ENCODE results near the gene TNIK. TPM values are rescaled to one million over a fixed set of nuclear protein-coding genes. Genes with fewer than 3 reads are reported as not detected.

Gene TNIK
- total RNA-seq, 2 donors from 2014 or later: 5.6 to 47.1 TPM

- peaks cover 5% of the 10 kb centered on the region for H3K27me3 ChIP-seq (replicated peaks; ENCODE audit: insufficient read depth)
- H3K4me3 ChIP-seq: no peak overlapping the region
- no peaks in the 10 kb centered on the region for H3K36me3 ChIP-seq
- TF ChIP-seq POLR2AphosphoS5 (IDR thresholded peaks at IDR 0.05) (no peak), CTCF (IDR thresholded peaks at IDR 0.05) (no peak), POLR2A (IDR thresholded peaks at IDR 0.05) (no peak)
- H3K27ac ChIP-seq: no peak overlapping the region
- WGBS: 88% methylated on average over 2 of the region's 2 CpGs
- no peaks in the 10 kb centered on the region for H3K9me3 ChIP-seq
- intact Hi-C loops (cut with DNase I): no loop called here
- DNase-seq (ENCODE audit: low spot score): no peak
- peaks cover 3% of the 10 kb centered on the region for H3K4me1 ChIP-seq (replicated peaks)
These were observed 117.3 kb downstream of the TNIK start for GRCh38 chr3:171342783-171343420.

- peaks cover 3% of the 10 kb centered on the region for H3K4me1 ChIP-seq (replicated peaks)
- TF ChIP-seq CTCF (IDR thresholded peaks at IDR 0.05) (no peak), POLR2A (IDR thresholded peaks at IDR 0.05) (no peak), POLR2AphosphoS5 (IDR thresholded peaks at IDR 0.05) (no peak)
- 79% methylated on average over 1 of the region's 1 CpG for WGBS
- H3K27me3 ChIP-seq (replicated peaks; ENCODE audit: insufficient read depth): peaks cover 5% of the 10 kb centered on the region
- intact Hi-C loops (cut with DNase I): no loop called here
- H3K36me3 ChIP-seq: no peaks in the 10 kb centered on the region
- no peak overlapping the region for H3K27ac ChIP-seq
- no peak overlapping the region for H3K4me3 ChIP-seq
- no peak for DNase-seq (ENCODE audit: low spot score)
- no peaks in the 10 kb centered on the region for H3K9me3 ChIP-seq
These were observed 118.0 kb downstream of the TNIK start for GRCh38 chr3:171342200-171342599.

GRCh38 chr3:171340434-171340833 lies 119.8 kb downstream of the TNIK start:
- no peak overlapping the region for H3K4me3 ChIP-seq
- TF ChIP-seq POLR2A (IDR thresholded peaks at IDR 0.05): no peak
- no peak for TF ChIP-seq CTCF (IDR thresholded peaks at IDR 0.05)
- no peak for TF ChIP-seq POLR2AphosphoS5 (IDR thresholded peaks at IDR 0.05)
- no peaks in the 10 kb centered on the region for H3K9me3 ChIP-seq
- peaks cover 3% of the 10 kb centered on the region for H3K4me1 ChIP-seq (replicated peaks)
- peaks cover 5% of the 10 kb centered on the region for H3K27me3 ChIP-seq (replicated peaks; ENCODE audit: insufficient read depth)
- DNase-seq (ENCODE audit: low spot score): no peak
- intact Hi-C loops (cut with DNase I): no loop called here
- no peak overlapping the region for H3K27ac ChIP-seq
- 93% methylated on average over 4 of the region's 4 CpGs for WGBS
- no peaks in the 10 kb centered on the region for H3K36me3 ChIP-seq

GRCh38 chr3:171339598-171339997 lies 120.6 kb downstream of the TNIK start:
- peaks cover 3% of the 10 kb centered on the region for H3K4me1 ChIP-seq (replicated peaks)
- peaks cover 5% of the 10 kb centered on the region for H3K27me3 ChIP-seq (replicated peaks; ENCODE audit: insufficient read depth)
- H3K36me3 ChIP-seq: no peaks in the 10 kb centered on the region
- no peak overlapping the region for H3K27ac ChIP-seq
- peak; percentile 61 for TF ChIP-seq POLR2AphosphoS5 (IDR thresholded peaks at IDR 0.05)
- no peak for TF ChIP-seq POLR2A (IDR thresholded peaks at IDR 0.05)
- no peak overlapping the region for H3K4me3 ChIP-seq
- H3K9me3 ChIP-seq: no peaks in the 10 kb centered on the region
- WGBS: 22% methylated on average over 4 of the region's 4 CpGs
- intact Hi-C loops (cut with DNase I): no loop called here
- DNase-seq (ENCODE audit: low spot score): peak; percentile 68

GRCh38 chr3:171336406-171336805 lies 123.8 kb downstream of the TNIK start:
- no peak overlapping the region for H3K4me3 ChIP-seq
- intact Hi-C loops (cut with DNase I): no loop called here
- no peak for DNase-seq (ENCODE audit: low spot score)
- H3K27me3 ChIP-seq (replicated peaks; ENCODE audit: insufficient read depth): no peaks in the 10 kb centered on the region
- no peak overlapping the region for H3K27ac ChIP-seq
- WGBS: 75% methylated on average over 1 of the region's 1 CpG
- TF ChIP-seq POLR2AphosphoS5 (IDR thresholded peaks at IDR 0.05) (no peak), CTCF (IDR thresholded peaks at IDR 0.05) (no peak), POLR2A (IDR thresholded peaks at IDR 0.05) (no peak)
- H3K4me1 ChIP-seq (replicated peaks): peaks cover 3% of the 10 kb centered on the region
- H3K9me3 ChIP-seq: no peaks in the 10 kb centered on the region
- H3K36me3 ChIP-seq: no peaks in the 10 kb centered on the region

All from prostate gland (tissue), 2 donors.